Activated CD8-positive, alpha-beta memory T cell treated with anti-CD3 and anti-CD28 coated beads for 36 hours (primary cell): Measurements from ENCODE around the gene HSP90AA1. TPM values are rescaled to one million over a fixed set of nuclear protein-coding genes. Genes with fewer than 3 reads are reported as not detected.
"Not testable (repeated sequence)": the region's sequence is repeated elsewhere in the genome, so short reads cannot be mapped to it uniquely, and the experiment has no call there.

Source experiments
- CTCF ChIA-PET: fragments of 350-600 bp; sonication (Branson Sonifier 250); formaldehyde crosslinking; loops from one replicate; lab custom pipeline; 2021; ENCODE audit warnings: antibody characterized with exemption; lab: Charles Lee
- POLR2A ChIA-PET: fragments of 350-600 bp; sonication (Branson Sonifier 250); formaldehyde crosslinking; loops from one replicate; lab custom pipeline; 2021; ENCODE audit warnings: antibody characterized with exemption; lab: Charles Lee
- total RNA-seq, 2 experiments: library from RNA; stranded (reverse); gene quantifications; one replicate each; pipeline ENCODE4 v1.2.3, GENCODE V29; 2021

HSP90AA1 gene
- 1,000 to 10,000 TPM; 1,374 to 1,416 TPM for total RNA-seq

- ChIA-PET POLR2A (interaction anchor here (0.6 to 1.0 kb wide), 3 partner anchors 14 to 141 kb away, joined by 3 to 5 read pairs (median 4); no protein-coding TSS in a partner anchor), CTCF (interaction anchor here (0.7 to 1.4 kb wide), 4 partner anchors 9 to 318 kb away, joined by 3 to 6 read pairs (median 4); no protein-coding TSS in a partner anchor)
Observed at GRCh38 chr14:102086972-102087761, at the start of gene HSP90AA1. Gene HSP90AA1 (minus strand): TSS chr14:102087044. CDS start chr14:102086378, 666 bp downstream.

GRCh38 chr14:102135456-102135855, 48.6 kb upstream of the HSP90AA1 start:
- CTCF ChIA-PET, result not testable (repeated sequence)
- POLR2A ChIA-PET, result interaction anchor here (0.6 kb wide), 1 partner anchor 1283 kb away, joined by 3 read pairs; no protein-coding TSS in a partner anchor

- POLR2A ChIA-PET, CTCF ChIA-PET: not testable (repeated sequence)
Observed at GRCh38 chr14:102134719-102135118, 47.9 kb upstream of the HSP90AA1 start.

GRCh38 chr14:102134021-102134420, 47.2 kb upstream of the HSP90AA1 start:
- POLR2A ChIA-PET, result not testable (repeated sequence)
- CTCF ChIA-PET, result interaction anchor here (1.0 kb wide), 1 partner anchor 37 kb away, joined by 3 read pairs; no protein-coding TSS in a partner anchor

GRCh38 chr14:102131741-102132140, 44.9 kb upstream of the HSP90AA1 start:
- ChIA-PET CTCF (no interaction called here), POLR2A (no interaction called here)

- ChIA-PET CTCF (no interaction called here), POLR2A (no interaction called here)
Observed at GRCh38 chr14:102126807-102127455, 40.1 kb upstream of the HSP90AA1 start.

GRCh38 chr14:102125546-102125945, 38.7 kb upstream of the HSP90AA1 start:
- ChIA-PET POLR2A (no interaction called here), CTCF (interaction anchor here (1.1 kb wide), 1 partner anchor 63 kb away, joined by 3 read pairs; no protein-coding TSS in a partner anchor)

- ChIA-PET CTCF (no interaction called here), POLR2A (no interaction called here)
Observed at GRCh38 chr14:102124419-102124818, 37.6 kb upstream of the HSP90AA1 start.

GRCh38 chr14:102121567-102121966, 34.7 kb upstream of the HSP90AA1 start:
- POLR2A ChIA-PET, result no interaction called here
- CTCF ChIA-PET, result no interaction called here

- ChIA-PET POLR2A (no interaction called here), CTCF (no interaction called here)
Observed at GRCh38 chr14:102120888-102121287, 34.0 kb upstream of the HSP90AA1 start.

- POLR2A ChIA-PET, result no interaction called here
- CTCF ChIA-PET, result interaction anchor here (0.5 kb wide), 1 partner anchor 119 kb away, joined by 4 read pairs; no protein-coding TSS in a partner anchor
Observed at GRCh38 chr14:102117852-102118251, 31.0 kb upstream of the HSP90AA1 start.

GRCh38 chr14:102116361-102117180, 29.7 kb upstream of the HSP90AA1 start:
- POLR2A ChIA-PET, result no interaction called here
- CTCF ChIA-PET, result interaction anchor here (1.0 kb wide), 1 partner anchor 20 kb away, joined by 3 read pairs; no protein-coding TSS in a partner anchor

GRCh38 chr14:102111101-102111500, 24.3 kb upstream of the HSP90AA1 start:
- ChIA-PET CTCF (no interaction called here), POLR2A (no interaction called here)

GRCh38 chr14:102109332-102109731, 22.5 kb upstream of the HSP90AA1 start:
- POLR2A ChIA-PET, CTCF ChIA-PET: not testable (repeated sequence)

GRCh38 chr14:102105369-102105768, 18.5 kb upstream of the HSP90AA1 start:
- CTCF ChIA-PET, result interaction anchor here (1.8 kb wide), 1 partner anchor 9 kb away, joined by 5 read pairs; no protein-coding TSS in a partner anchor
- POLR2A ChIA-PET, result no interaction called here

- CTCF ChIA-PET, result no interaction called here
- POLR2A ChIA-PET, result no interaction called here
Observed at GRCh38 chr14:102103062-102103695, 16.3 kb upstream of the HSP90AA1 start.

GRCh38 chr14:102097441-102098135, 10.7 kb upstream of the HSP90AA1 start:
- CTCF ChIA-PET, result interaction anchor here (1.0 to 2.1 kb wide), 8 partner anchors 9 to 376 kb away, joined by 3 to 11 read pairs (median 3); no protein-coding TSS in a partner anchor
- POLR2A ChIA-PET, result interaction anchor here (0.6 kb wide), 2 partner anchors 10 to 14 kb away, joined by 3 to 6 read pairs; no protein-coding TSS in a partner anchor
